GM12878 (cell line): ENCODE results near the gene PTPN12.

ENCODE experiments used
- BACH1 ChIP-seq: fragments of 450-650 bp; IDR thresholded peaks from 2 replicates; pipeline ENCODE4 v1.6.1; 2017; ENCODE audit warnings: mild to moderate bottlenecking, borderline replicate concordance
- BHLHE40 ChIP-seq, 2 experiments: fragments of 450-650 bp in 1 of 2; IDR thresholded peaks; 2 replicates each; pipeline ENCODE4 v1.6.1; 2011 to 2017; ENCODE audit warnings: low read depth in 2 of 2, borderline replicate concordance in 1 of 2, improper control_type of control experiment in 1 of 2, low read length in 1 of 2, mild to moderate bottlenecking in 1 of 2
- NRF1 ChIP-seq: conservative IDR thresholded peaks from 2 replicates; pipeline ENCODE4 v1.6.1; 2011; ENCODE audit warnings: mild to moderate bottlenecking, low read depth, low read length, improper control_type of control experiment
- POLR2A ChIP-seq: IDR thresholded peaks from 2 replicates; pipeline ENCODE4 v1.6.1; 2011; ENCODE audit warnings: low read depth, mild to moderate bottlenecking, low read length
- POLR2AphosphoS5 ChIP-seq: IDR thresholded peaks from 2 replicates; pipeline ENCODE4 v1.6.1; 2011; ENCODE audit warnings: mild to moderate bottlenecking, low read length, inconsistent platforms
- ZNF274 ChIP-seq: IDR thresholded peaks from one replicate; pipeline ENCODE4 v1.8.0; 2011; ENCODE audit not compliant: insufficient read length, insufficient read depth
- TF ChIP-seq, protein P1 (sequence below), 3 experiments: IDR thresholded peaks in 2 of 3; conservative IDR thresholded peaks in 1 of 3; 2 replicates each; pipeline ENCODE4 v1.5.1; 2011; ENCODE audit warnings: low read depth in 3 of 3, low read length in 3 of 3, mild to moderate bottlenecking in 3 of 3, control low read depth in 2 of 3, moderate library complexity in 2 of 3, inconsistent platforms in 1 of 3, mixed read lengths in 1 of 3; ENCODE audit not compliant: control insufficient read depth in 2 of 3, insufficient read depth in 1 of 3; ENCODE audit errors: extremely low read depth in 1 of 3
- TF ChIP-seq, protein P2 (sequence below): IDR thresholded peaks from 2 replicates; pipeline ENCODE4 v1.6.1; 2012; ENCODE audit warnings: low read depth, low read length, improper control_type of control experiment
- TF ChIP-seq, protein P3 (sequence below): IDR thresholded peaks from 2 replicates; pipeline ENCODE4 v1.6.1; 2012; ENCODE audit warnings: mild to moderate bottlenecking, low read depth, low read length

DNA sequence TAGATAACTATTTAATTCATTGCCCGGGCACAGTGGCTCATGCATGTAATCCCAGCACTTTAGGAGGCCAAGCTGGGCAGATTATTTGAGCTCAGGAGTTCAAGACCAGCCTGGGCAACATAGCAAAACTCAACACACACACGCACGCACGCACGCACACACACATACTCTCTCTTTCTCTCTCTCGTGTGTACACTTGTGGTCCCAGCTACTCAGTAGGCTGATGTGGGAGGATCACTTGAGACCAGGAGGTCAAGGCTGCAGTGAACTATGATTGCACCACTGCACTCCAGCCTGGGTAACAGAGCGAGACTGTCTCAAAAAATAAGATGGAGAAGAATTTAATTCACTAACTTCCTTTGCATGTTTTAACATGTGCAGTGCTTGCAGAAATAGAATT is 38.1 kb downstream of the PTPN12 start:
- TF ChIP-seq, protein P1, sequence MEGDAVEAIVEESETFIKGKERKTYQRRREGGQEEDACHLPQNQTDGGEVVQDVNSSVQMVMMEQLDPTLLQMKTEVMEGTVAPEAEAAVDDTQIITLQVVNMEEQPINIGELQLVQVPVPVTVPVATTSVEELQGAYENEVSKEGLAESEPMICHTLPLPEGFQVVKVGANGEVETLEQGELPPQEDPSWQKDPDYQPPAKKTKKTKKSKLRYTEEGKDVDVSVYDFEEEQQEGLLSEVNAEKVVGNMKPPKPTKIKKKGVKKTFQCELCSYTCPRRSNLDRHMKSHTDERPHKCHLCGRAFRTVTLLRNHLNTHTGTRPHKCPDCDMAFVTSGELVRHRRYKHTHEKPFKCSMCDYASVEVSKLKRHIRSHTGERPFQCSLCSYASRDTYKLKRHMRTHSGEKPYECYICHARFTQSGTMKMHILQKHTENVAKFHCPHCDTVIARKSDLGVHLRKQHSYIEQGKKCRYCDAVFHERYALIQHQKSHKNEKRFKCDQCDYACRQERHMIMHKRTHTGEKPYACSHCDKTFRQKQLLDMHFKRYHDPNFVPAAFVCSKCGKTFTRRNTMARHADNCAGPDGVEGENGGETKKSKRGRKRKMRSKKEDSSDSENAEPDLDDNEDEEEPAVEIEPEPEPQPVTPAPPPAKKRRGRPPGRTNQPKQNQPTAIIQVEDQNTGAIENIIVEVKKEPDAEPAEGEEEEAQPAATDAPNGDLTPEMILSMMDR (IDR thresholded peaks at IDR 0.05 in 2 of 3, conservative IDR thresholded peaks at IDR 0.05 in 1 of 3; ENCODE audit: control insufficient read depth in 2 of 3, extremely low read depth in 1 of 3, insufficient read depth in 1 of 3, low read depth in 3 of 3, low read length in 3 of 3), result no peak
- TF ChIP-seq, protein P2, sequence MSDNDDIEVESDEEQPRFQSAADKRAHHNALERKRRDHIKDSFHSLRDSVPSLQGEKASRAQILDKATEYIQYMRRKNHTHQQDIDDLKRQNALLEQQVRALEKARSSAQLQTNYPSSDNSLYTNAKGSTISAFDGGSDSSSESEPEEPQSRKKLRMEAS, result no peak
- TF ChIP-seq POLR2AphosphoS5 (no peak), ZNF274 (no peak), NRF1 (no peak), BACH1 (no peak), BHLHE40 (IDR thresholded peaks at IDR 0.05; ENCODE audit: borderline replicate concordance in 1 of 2, low read depth in 2 of 2, low read length in 1 of 2) (no peak), POLR2A (no peak)
- TF ChIP-seq, protein P3, sequence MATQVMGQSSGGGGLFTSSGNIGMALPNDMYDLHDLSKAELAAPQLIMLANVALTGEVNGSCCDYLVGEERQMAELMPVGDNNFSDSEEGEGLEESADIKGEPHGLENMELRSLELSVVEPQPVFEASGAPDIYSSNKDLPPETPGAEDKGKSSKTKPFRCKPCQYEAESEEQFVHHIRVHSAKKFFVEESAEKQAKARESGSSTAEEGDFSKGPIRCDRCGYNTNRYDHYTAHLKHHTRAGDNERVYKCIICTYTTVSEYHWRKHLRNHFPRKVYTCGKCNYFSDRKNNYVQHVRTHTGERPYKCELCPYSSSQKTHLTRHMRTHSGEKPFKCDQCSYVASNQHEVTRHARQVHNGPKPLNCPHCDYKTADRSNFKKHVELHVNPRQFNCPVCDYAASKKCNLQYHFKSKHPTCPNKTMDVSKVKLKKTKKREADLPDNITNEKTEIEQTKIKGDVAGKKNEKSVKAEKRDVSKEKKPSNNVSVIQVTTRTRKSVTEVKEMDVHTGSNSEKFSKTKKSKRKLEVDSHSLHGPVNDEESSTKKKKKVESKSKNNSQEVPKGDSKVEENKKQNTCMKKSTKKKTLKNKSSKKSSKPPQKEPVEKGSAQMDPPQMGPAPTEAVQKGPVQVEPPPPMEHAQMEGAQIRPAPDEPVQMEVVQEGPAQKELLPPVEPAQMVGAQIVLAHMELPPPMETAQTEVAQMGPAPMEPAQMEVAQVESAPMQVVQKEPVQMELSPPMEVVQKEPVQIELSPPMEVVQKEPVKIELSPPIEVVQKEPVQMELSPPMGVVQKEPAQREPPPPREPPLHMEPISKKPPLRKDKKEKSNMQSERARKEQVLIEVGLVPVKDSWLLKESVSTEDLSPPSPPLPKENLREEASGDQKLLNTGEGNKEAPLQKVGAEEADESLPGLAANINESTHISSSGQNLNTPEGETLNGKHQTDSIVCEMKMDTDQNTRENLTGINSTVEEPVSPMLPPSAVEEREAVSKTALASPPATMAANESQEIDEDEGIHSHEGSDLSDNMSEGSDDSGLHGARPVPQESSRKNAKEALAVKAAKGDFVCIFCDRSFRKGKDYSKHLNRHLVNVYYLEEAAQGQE, result no peak
